HCT116 (cell line): ENCODE measurements around the gene DUSP28. TPM values are rescaled to one million over a fixed set of nuclear protein-coding genes. Genes with fewer than 3 reads are reported as not detected.

ENCODE experiments used
- ATAC-seq: fragments of 200-7000 bp; cut with Tn5 transposase; 2 replicates; pipeline ENCODE4 v1.9.1; 2020; ENCODE audit warnings: mild to moderate bottlenecking, moderate library complexity
- BruUV-seq: library from RNA; stranded (reverse); fragments of 400-500 nt; replicated peaks from 2 replicates; lab custom pipeline; 2021; lab: Mats Ljungman, UMichigan
- CTCF ChIA-PET: fragments of 300-600 bp; sonication (Branson Sonifier 250); formaldehyde crosslinking; loops from one replicate; lab custom pipeline; 2021; ENCODE audit warnings: antibody characterized with exemption; lab: Charles Lee
- POLR2A ChIA-PET: fragments of 300-600, 350-600 bp; sonication (Branson Sonifier 250); formaldehyde crosslinking; loops from one replicate; lab custom pipeline; 2021; ENCODE audit warnings: antibody characterized with exemption; lab: Charles Lee
- RAD21 ChIA-PET, 2 experiments: fragments of 300-600 bp; sonication (Branson Sonifier 250); formaldehyde crosslinking; loops; one replicate each; lab custom pipeline; 2023; ENCODE audit warnings: low total read pairs in 2 of 2; ENCODE audit not compliant: uncharacterized antibody in 2 of 2, unreplicated experiment in 2 of 2, low non-redundant PET in 1 of 2; lab: Charles Lee
- DNase-seq: peaks from one replicate; pipeline ENCODE4 v3.0.0-alpha.2; 2010; ENCODE audit warnings: low read depth, low spot score
- H2AFZ ChIP-seq: fragments of 200-600 bp; shearing (Covaris generic), sonication (generic); 2 replicates; pipeline ENCODE4 v1.6.1; 2017; ENCODE audit warnings: low read depth, mixed run types, mixed read lengths, antibody characterized with exemption, low read length; ENCODE audit not compliant: poor library complexity, severe bottlenecking
- H3K27ac ChIP-seq: 2 replicates; pipeline ENCODE4 v1.5.1; 2012; ENCODE audit warnings: low read depth, low read length
- H3K27me3 ChIP-seq: fragments of 200-600 bp; sonication (generic); 2 replicates; pipeline ENCODE4 v1.6.1; 2016; ENCODE audit warnings: mixed run types, low read length, mixed read lengths; ENCODE audit not compliant: insufficient read depth
- H3K36me3 ChIP-seq, 2 experiments: fragments of 200-500 bp in 1 of 2; fragments of 200-600 bp in 1 of 2; sonication (Bioruptor generic) in 1 of 2; sonication (generic) in 1 of 2; 2 replicates each; pipeline versions ENCODE4 v1.5.1 to v1.6.1; 2014 to 2016; ENCODE audit warnings: low read length in 2 of 2, inconsistent platforms in 1 of 2, mixed read lengths in 1 of 2, mixed run types in 1 of 2; ENCODE audit not compliant: insufficient read depth in 2 of 2, control insufficient read depth in 1 of 2
- H3K4me1 ChIP-seq, 2 experiments: fragments of 200-600 bp in 1 of 2; sonication (generic) in 1 of 2; 2 replicates each; pipeline versions ENCODE4 v1.5.1 to v1.6.1; 2012 to 2017; ENCODE audit warnings: low read length in 2 of 2, inconsistent platforms in 1 of 2, mild to moderate bottlenecking in 1 of 2, mixed read lengths in 1 of 2, mixed run types in 1 of 2, moderate library complexity in 1 of 2; ENCODE audit not compliant: insufficient read depth in 2 of 2, control insufficient read depth in 1 of 2
- H3K4me2 ChIP-seq: fragments of 200-600 bp; sonication (generic); 2 replicates; pipeline ENCODE4 v1.6.1; 2017; ENCODE audit warnings: mixed run types, low read length, mixed read lengths
- H3K4me3 ChIP-seq, 2 experiments: fragments of 200-600 bp in 1 of 2; sonication (generic) in 1 of 2; replicated peaks in 1 of 2; 2 replicates each; pipeline ENCODE4 v1.5.1; 2011 to 2016; ENCODE audit warnings: low read length in 2 of 2, control low read depth in 1 of 2, low read depth in 1 of 2, mild to moderate bottlenecking in 1 of 2, mixed read lengths in 1 of 2, mixed run types in 1 of 2
- H3K79me2 ChIP-seq: fragments of 200-600 bp; sonication (generic); 2 replicates; pipeline ENCODE4 v1.6.1; 2017; ENCODE audit warnings: mild to moderate bottlenecking, mixed run types, low read length, moderate library complexity, mixed read lengths; ENCODE audit not compliant: insufficient read depth
- H3K9ac ChIP-seq: fragments of 200-600 bp; sonication (generic); 2 replicates; pipeline ENCODE4 v1.6.1; 2016; ENCODE audit warnings: low read length, mixed read lengths
- H3K9me2 ChIP-seq: fragments of 200-600 bp; sonication (generic), shearing (Covaris generic); 2 replicates; pipeline ENCODE4 v1.6.1; 2017; ENCODE audit warnings: mixed run types, mild to moderate bottlenecking, moderate library complexity; ENCODE audit not compliant: insufficient read depth
- H3K9me3 ChIP-seq, 2 experiments: fragments of 200-500 bp in 1 of 2; fragments of 200-600 bp in 1 of 2; sonication (Bioruptor generic) in 1 of 2; sonication (generic) in 1 of 2; 2 replicates each; pipeline ENCODE4 v1.6.1; 2014 to 2017; ENCODE audit warnings: low read length in 2 of 2, mixed read lengths in 2 of 2, inconsistent platforms in 1 of 2, low read depth in 1 of 2, mild to moderate bottlenecking in 1 of 2, mixed run types in 1 of 2, moderate library complexity in 1 of 2; ENCODE audit not compliant: control insufficient read depth in 1 of 2, insufficient read depth in 1 of 2
- H4K20me1 ChIP-seq: fragments of 200-600 bp; sonication (generic), shearing (Covaris generic); 2 replicates; pipeline ENCODE4 v1.6.1; 2017; ENCODE audit warnings: mixed run types, mild to moderate bottlenecking, moderate library complexity; ENCODE audit not compliant: insufficient read depth
- CBX3 ChIP-seq: IDR thresholded peaks from 2 replicates; pipeline ENCODE4 v1.6.1; 2012; ENCODE audit warnings: low read depth
- EZH2phosphoT487 ChIP-seq: fragments of 200-600 bp; IDR thresholded peaks from 2 replicates; pipeline ENCODE4 v1.6.1; 2018; ENCODE audit warnings: antibody characterized with exemption, borderline replicate concordance
- POLR2A ChIP-seq: IDR thresholded peaks from 2 replicates; pipeline ENCODE4 v1.7.0; 2011; ENCODE audit warnings: borderline replicate concordance; ENCODE audit not compliant: insufficient read depth, insufficient read length; ENCODE audit errors: extremely low read depth
- POLR2AphosphoS5 ChIP-seq: IDR thresholded peaks from 2 replicates; pipeline ENCODE4 v1.6.1; 2011; ENCODE audit warnings: mild to moderate bottlenecking, low read depth, low read length, moderate library complexity
- intact Hi-C: fragments of 100-400 bp; cut with micrococcal nuclease; formaldehyde crosslinking; loops from 2 replicates; pipeline ENCODE4 v1.10.0; 2022
- total RNA-seq: library from RNA; stranded (reverse); gene quantifications from one replicate; pipeline ENCODE4 v1.2.1, GENCODE V29; 2021; ENCODE audit not compliant: unreplicated experiment
- TF ChIP-seq, protein P1 (sequence below): IDR thresholded peaks from 2 replicates; pipeline ENCODE4 v1.6.1; 2012
- TF ChIP-seq, protein P2 (sequence below): IDR thresholded peaks from 2 replicates; pipeline ENCODE4 v1.6.1; 2011; ENCODE audit warnings: mild to moderate bottlenecking, low read length, moderate library complexity; ENCODE audit not compliant: insufficient replicate concordance; ENCODE audit errors: extremely low read depth

The DUSP28 gene
- total RNA-seq, 1 experiment from 2014 or later: 5.6 TPM

DNA sequence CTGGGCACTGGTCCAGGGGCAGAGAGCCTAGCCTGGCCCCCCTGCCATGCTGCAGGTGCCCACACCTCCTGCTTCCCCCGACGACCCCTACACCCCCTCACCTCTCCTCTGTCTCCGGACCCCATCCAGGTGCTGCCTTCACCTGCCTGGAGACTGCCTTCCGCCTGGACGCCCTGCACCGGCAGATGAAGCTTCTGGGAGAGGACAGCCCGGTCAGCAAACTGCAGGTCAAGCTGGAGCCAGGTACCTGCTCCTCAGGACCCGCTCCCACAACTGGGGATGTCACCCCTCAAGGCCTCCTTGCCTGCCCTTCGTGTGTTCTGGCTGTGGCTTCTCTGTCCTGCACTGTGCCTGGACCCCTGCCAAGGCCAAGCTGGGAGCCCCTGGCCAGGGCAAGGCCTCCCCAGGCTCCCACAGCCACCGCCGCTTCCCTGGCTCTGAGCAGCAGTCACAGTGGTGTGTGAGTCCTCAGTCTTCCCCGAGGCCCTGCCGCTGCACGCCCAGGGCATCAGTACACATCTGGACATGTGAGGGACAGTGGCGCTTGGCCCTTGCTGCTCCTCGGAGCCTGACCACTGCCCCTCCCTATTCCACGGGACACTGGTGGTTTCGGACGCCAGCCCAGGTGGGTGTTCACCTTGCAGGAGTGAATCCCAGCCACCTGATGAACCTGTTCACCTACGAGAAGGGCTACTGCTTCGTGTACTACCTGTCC, 14.4 kb downstream of the DUSP28 start:
- Histone ChIP-seq H3K36me3 (no peaks in the 10 kb centered on the region), H2AFZ (no peak overlapping the region), H3K79me2 (peaks cover 29% of the 10 kb centered on the region; the same call in 1 of the 2 replicates), H3K9ac (no peak overlapping the region)
- POLR2A ChIA-PET: no interaction called here
- no TSS peak for BruUV-seq
- RAD21 ChIA-PET: no interaction called here
- ATAC-seq: no peak
- TF ChIP-seq EZH2phosphoT487: no peak
- TF ChIP-seq, protein P1, sequence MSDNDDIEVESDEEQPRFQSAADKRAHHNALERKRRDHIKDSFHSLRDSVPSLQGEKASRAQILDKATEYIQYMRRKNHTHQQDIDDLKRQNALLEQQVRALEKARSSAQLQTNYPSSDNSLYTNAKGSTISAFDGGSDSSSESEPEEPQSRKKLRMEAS: no peak
- no peak for TF ChIP-seq CBX3
- TF ChIP-seq, protein P2, sequence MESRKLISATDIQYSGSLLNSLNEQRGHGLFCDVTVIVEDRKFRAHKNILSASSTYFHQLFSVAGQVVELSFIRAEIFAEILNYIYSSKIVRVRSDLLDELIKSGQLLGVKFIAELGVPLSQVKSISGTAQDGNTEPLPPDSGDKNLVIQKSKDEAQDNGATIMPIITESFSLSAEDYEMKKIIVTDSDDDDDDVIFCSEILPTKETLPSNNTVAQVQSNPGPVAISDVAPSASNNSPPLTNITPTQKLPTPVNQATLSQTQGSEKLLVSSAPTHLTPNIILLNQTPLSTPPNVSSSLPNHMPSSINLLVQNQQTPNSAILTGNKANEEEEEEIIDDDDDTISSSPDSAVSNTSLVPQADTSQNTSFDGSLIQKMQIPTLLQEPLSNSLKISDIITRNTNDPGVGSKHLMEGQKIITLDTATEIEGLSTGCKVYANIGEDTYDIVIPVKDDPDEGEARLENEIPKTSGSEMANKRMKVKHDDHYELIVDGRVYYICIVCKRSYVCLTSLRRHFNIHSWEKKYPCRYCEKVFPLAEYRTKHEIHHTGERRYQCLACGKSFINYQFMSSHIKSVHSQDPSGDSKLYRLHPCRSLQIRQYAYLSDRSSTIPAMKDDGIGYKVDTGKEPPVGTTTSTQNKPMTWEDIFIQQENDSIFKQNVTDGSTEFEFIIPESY: no peak
- no peak for TF ChIP-seq POLR2A
- 0 out of 2 replicates have a peak, but pooled peaks have one; percentile 12 for TF ChIP-seq POLR2AphosphoS5
- TF ChIP-seq, all 23 proteins: peak for 1
- Histone ChIP-seq H3K27ac (no peak overlapping the region), H3K27me3 (no peaks in the 10 kb centered on the region), H3K9me2 (no peaks in the 10 kb centered on the region), H3K9me3 (no peaks in the 10 kb centered on the region), H4K20me1 (no peaks in the 10 kb centered on the region), H3K4me1 (peaks cover 18 to 25% of the 10 kb centered on the region in 2 experiments), H3K4me2 (no peak overlapping the region), H3K4me3 (no peak overlapping the region)
- intact Hi-C loops: no loop called here
- no peak for DNase-seq
- CTCF ChIA-PET: no interaction called here
